Endothelial cell (in vitro differentiated cells): ENCODE data around the gene IL17REL. TPM values are rescaled to one million over a fixed set of nuclear protein-coding genes. Genes with fewer than 3 reads are reported as not detected.

Experiments used
- DNase-seq: peaks from one replicate; pipeline ENCODE4 v3.0.0; 2021; ENCODE audit warnings: low spot score
- H3K27ac Mint-ChIP-seq: one replicate; pipeline ENCODE4 v1.8.0; 2021; ENCODE audit warnings: mixed read lengths, inconsistent platforms; ENCODE audit not compliant: unreplicated experiment
- H3K27me3 Mint-ChIP-seq: one replicate; pipeline ENCODE4 v1.8.0; 2021; ENCODE audit warnings: mild to moderate bottlenecking, moderate library complexity, mixed read lengths, inconsistent platforms; ENCODE audit not compliant: unreplicated experiment
- H3K36me3 Mint-ChIP-seq: one replicate; pipeline ENCODE4 v1.8.0; 2021; ENCODE audit warnings: mild to moderate bottlenecking, low read depth, mixed read lengths, inconsistent platforms; ENCODE audit not compliant: unreplicated experiment
- H3K4me1 Mint-ChIP-seq: one replicate; pipeline ENCODE4 v1.8.0; 2021; ENCODE audit warnings: mild to moderate bottlenecking, mixed read lengths, inconsistent platforms; ENCODE audit not compliant: unreplicated experiment
- H3K4me3 Mint-ChIP-seq: one replicate; pipeline ENCODE4 v1.8.0; 2021; ENCODE audit warnings: mild to moderate bottlenecking, mixed read lengths, inconsistent platforms; ENCODE audit not compliant: unreplicated experiment
- H3K9me3 Mint-ChIP-seq: one replicate; pipeline ENCODE4 v1.8.0; 2021; ENCODE audit warnings: mixed read lengths, inconsistent platforms; ENCODE audit not compliant: unreplicated experiment
- total RNA-seq: library from RNA; stranded (reverse); fragmentation: NEBNext Ultra II Directional; extraction: Animal tissue kit (Norgen Biotek cat#: 25700); gene quantifications from one replicate; pipeline ENCODE4 v1.2.1, GENCODE V29; 2021; ENCODE audit not compliant: unreplicated experiment
- TF ChIP-seq, protein P1 (sequence below): fragments of 200-600 bp; sonication (generic); IDR thresholded peaks from one replicate; pipeline ENCODE4 v1.5.0; 2021; ENCODE audit warnings: antibody characterized with exemption; ENCODE audit not compliant: unreplicated experiment

IL17REL gene
- total RNA-seq, 1 donor from 2014 or later = 0.15 TPM

DNA sequence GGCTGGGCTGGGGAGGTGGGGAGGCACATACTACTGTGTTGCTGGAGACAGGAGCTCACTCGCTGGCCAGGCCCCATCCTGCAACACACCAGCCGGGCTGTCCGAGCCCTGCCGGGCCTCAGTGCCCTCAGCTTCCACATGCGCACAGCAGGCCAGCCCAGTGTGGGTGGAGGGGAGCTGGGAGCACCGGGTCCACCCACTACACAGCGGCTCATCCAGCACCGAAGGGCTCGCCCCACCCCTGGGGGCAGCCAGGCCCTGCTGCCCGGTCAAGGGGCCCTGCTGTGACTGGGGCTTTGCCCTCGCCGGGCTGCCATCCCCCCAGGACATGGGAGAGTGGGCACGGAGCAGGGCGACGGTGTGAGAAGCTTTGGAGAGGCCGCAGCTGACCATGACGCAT, 36.3 kb upstream of the IL17REL start:
- H3K27ac Mint-ChIP-seq = no peak overlapping the region
- peaks cover 5% of the 10 kb centered on the region for H3K36me3 Mint-ChIP-seq
- H3K27me3 Mint-ChIP-seq = peaks cover 6% of the 10 kb centered on the region
- no peak overlapping the region for H3K4me3 Mint-ChIP-seq
- no peaks in the 10 kb centered on the region for H3K9me3 Mint-ChIP-seq
- TF ChIP-seq, protein P1, sequence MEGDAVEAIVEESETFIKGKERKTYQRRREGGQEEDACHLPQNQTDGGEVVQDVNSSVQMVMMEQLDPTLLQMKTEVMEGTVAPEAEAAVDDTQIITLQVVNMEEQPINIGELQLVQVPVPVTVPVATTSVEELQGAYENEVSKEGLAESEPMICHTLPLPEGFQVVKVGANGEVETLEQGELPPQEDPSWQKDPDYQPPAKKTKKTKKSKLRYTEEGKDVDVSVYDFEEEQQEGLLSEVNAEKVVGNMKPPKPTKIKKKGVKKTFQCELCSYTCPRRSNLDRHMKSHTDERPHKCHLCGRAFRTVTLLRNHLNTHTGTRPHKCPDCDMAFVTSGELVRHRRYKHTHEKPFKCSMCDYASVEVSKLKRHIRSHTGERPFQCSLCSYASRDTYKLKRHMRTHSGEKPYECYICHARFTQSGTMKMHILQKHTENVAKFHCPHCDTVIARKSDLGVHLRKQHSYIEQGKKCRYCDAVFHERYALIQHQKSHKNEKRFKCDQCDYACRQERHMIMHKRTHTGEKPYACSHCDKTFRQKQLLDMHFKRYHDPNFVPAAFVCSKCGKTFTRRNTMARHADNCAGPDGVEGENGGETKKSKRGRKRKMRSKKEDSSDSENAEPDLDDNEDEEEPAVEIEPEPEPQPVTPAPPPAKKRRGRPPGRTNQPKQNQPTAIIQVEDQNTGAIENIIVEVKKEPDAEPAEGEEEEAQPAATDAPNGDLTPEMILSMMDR = no peak
- DNase-seq = no peak
- no peaks in the 10 kb centered on the region for H3K4me1 Mint-ChIP-seq

DNA sequence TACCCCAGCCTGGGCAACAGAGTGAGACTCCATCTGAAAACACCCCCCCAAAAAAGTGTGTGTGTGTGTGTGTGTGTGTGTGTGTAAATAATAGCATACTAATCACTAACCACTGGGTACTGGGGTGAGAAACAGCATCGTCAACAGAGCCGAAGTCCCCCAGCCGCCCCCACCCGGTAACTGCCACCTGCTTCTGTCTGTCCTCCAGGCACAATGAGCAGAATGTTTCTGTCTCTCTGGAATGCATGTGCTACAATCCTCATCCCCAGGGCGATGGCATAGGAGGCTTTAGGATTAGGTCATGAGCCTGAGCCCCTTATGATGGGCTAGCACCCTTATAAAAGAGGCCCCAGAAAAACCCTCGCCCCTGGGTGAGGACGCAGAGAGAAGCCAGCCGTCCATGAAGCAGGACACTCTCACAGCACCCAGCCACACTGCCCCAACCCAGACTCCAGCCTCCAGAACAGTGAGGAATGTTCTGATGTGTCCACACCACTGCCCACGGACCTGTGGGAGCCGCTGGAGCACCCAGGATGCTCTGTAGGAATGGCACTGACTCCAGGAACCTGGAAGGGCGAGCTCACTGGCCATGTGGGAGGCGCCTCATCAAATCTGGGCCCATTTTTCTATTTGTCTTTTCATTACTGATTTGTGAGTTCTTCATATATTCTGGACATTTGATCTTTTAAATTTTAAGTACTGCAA, 35.6 kb upstream of the IL17REL start:
- TF ChIP-seq, protein P1 = no peak
- H3K36me3 Mint-ChIP-seq = peaks cover 1% of the 10 kb centered on the region
- no peak overlapping the region for H3K27ac Mint-ChIP-seq
- peaks cover 3% of the 10 kb centered on the region for H3K27me3 Mint-ChIP-seq
- no peak overlapping the region for H3K4me3 Mint-ChIP-seq
- DNase-seq = no peak
- no peaks in the 10 kb centered on the region for H3K9me3 Mint-ChIP-seq
- no peaks in the 10 kb centered on the region for H3K4me1 Mint-ChIP-seq

DNA sequence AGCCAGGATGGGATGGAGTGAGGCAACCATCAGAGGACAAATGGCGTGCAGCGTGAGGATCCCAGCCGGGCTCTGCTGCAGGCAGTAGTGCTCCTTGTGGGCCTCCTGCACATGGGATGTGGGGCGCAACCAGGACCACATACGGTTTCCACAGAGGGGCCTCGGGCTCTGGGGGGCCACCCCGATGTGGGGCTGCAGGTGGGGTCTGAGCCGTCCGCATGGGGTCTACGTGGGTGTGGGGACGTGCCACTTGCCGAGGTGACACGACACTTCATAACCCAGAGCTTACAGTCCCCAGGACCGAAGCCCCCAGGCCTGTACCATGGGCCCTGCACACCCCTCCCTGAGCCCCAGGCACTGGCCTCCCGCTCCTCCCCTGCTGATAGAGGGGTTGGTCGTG, 34.8 kb upstream of the IL17REL start:
- Mint-ChIP-seq H3K9me3 (no peaks in the 10 kb centered on the region), H3K36me3 (no peaks in the 10 kb centered on the region), H3K4me1 (no peaks in the 10 kb centered on the region), H3K27me3 (peaks cover 3% of the 10 kb centered on the region), H3K27ac (no peak overlapping the region), H3K4me3 (no peak overlapping the region)
- DNase-seq = no peak
- TF ChIP-seq, protein P1 = no peak

DNA sequence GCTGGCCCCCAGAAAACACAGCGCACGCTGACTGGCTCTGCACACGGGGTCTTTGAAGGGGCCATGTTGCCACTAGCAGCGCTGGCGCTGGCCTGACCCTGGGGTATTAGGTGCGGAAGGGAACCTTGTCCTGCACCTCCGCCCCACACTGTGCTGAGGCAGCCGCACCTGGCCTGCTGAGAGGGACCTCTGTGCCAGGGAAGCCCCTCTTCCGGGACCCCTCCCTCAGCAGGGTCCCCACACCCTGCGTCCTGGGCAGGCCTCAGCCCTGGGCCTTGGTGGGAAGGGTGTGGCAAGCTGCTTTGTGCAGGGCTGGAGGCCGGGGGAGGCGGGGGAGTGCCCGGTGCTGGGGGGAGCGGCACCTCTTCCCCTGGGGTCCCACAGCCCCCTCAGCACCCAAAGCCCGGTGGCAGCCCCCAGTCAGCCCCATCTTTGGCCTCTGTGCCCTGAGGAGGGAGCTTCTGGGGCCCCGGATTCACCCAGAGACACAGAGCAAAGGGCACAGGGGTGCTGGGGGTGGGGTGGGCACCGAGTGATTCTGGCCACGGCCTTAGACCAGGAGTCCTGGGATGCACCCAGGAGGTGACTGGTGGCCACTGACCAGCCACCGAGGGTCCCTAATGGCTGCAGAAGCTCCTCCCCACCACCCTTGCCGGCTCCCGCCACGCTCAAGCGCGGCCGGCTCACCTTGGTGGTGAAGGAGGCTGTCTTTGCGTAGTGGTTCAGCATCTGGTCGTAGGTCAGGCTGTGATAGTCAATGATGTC, 34.1 kb upstream of the IL17REL start:
- no peak overlapping the region for H3K4me3 Mint-ChIP-seq
- peaks cover 3% of the 10 kb centered on the region for H3K27me3 Mint-ChIP-seq
- no peaks in the 10 kb centered on the region for H3K4me1 Mint-ChIP-seq
- no peaks in the 10 kb centered on the region for H3K9me3 Mint-ChIP-seq
- TF ChIP-seq, protein P1 = no peak
- no peak overlapping the region for H3K27ac Mint-ChIP-seq
- DNase-seq = no peak
- no peaks in the 10 kb centered on the region for H3K36me3 Mint-ChIP-seq

DNA sequence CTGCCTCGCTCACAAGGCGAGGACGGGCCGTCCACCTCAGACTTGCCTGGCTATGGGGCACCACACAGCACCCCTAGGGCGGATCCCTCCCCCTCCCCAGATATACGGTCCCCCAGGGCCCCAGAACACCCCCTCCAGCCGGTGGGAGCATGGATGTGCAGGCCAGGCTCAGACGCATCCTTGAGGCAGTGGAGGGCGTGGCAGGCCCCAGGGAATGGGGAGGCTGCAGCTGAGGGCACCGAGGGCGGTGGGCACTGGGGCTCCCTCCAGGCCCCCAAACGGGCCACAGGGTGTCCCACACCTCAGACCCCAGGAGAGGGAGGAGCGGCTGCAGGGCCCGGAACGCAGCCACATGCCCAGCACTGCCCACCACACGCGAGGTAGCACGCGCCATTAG, 33.5 kb upstream of the IL17REL start:
- Mint-ChIP-seq H3K9me3 (no peaks in the 10 kb centered on the region), H3K4me3 (no peak overlapping the region), H3K4me1 (no peaks in the 10 kb centered on the region), H3K27ac (no peak overlapping the region), H3K27me3 (peaks cover 3% of the 10 kb centered on the region), H3K36me3 (no peaks in the 10 kb centered on the region)
- TF ChIP-seq, protein P1 = no peak
- DNase-seq = no peak
